Muscle of arm (tissue), 12 donors: Measurements from ENCODE around the gene PTPRG. TPM values are rescaled to one million over a fixed set of nuclear protein-coding genes. Genes with fewer than 3 reads are reported as not detected.
"Not testable (repeated sequence)": the region's sequence is repeated elsewhere in the genome, so short reads cannot be mapped to it uniquely, and the experiment has no call there.

Experiments used
- DNase-seq: peaks from one replicate; pipeline ENCODE4 v3.0.0-alpha.2; 2013
- polyA plus RNA-seq, 12 donors: library from polyadenylated mRNA; unstranded; fragments of 120-200 nt; gene quantifications; one replicate each; pipeline ENCODE4 v1.2.1, GENCODE V29; 2013; ENCODE audit not compliant: insufficient read length in 12 of 12

Gene PTPRG
- polyA plus RNA-seq, 12 donors, result 22.6 to 37.0 (median 31.4) TPM; not detected in 1

DNA sequence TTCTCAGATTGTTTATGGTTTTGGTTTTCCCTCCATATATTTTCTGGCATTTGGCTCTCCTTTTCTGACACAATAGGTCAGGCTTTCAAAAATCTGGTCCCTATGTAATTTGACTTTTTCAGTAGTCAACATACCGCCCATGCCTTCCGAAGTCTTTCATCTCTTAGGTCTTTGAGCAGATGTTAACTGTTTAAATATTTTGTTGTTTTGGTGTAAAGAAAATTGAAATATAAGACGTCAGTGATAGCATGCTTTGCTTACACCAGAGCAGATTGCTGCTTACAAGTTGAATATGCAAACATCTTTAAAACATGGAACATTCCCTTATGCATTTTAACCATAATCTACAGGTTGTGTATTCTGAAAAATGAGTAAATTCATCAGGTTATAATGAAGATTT is 233.0 kb downstream of the PTPRG start:
- DNase-seq, result no peak

DNA sequence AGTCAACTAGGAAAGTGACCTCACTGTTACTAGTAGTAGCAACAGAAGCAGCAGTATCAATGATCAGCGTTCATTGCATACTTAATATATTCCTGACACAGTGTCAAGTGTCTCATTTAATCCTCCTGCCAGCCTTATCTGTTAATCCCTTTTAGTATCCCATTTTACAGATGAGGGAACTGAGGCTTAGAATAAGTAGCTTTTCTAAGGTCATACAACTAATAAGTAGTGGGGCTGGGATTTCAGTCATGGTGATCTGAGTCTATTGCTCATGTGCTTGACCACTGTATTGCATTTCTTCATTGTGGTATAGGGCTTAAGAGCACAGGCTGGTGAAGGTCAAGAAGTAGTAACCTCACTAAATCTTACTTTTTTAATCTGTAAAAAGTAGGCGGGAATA is 233.6 kb downstream of the PTPRG start:
- DNase-seq, result no peak

DNA sequence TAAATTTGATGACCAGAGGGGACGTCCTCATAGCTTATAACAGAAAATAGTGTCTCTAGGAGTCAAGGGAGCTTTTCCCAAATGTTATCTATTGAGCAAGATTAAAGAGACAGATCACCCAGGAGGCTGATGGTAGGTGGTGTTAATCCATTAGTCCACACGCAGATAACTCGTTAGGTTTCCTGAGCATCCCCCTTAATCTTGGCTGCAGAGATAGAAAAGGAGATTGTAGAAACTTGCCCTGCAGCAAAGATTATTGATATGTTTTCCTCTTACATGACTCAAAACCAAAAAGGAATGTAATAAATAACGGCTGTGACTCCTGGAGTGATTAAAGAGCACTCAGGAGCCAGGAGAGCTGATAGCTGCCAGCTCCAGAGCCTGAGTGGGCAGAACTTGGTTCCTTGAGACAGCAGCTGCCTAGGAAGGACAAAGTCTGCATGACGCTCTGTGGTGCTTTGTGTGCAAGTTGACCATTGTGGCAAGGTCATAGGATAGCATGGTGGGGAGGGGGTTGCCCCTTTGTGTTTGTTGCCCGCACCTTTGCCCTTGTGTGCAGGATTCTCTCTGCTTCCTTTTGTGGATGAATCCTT is 234.8 kb downstream of the PTPRG start:
- DNase-seq, result no peak

DNA sequence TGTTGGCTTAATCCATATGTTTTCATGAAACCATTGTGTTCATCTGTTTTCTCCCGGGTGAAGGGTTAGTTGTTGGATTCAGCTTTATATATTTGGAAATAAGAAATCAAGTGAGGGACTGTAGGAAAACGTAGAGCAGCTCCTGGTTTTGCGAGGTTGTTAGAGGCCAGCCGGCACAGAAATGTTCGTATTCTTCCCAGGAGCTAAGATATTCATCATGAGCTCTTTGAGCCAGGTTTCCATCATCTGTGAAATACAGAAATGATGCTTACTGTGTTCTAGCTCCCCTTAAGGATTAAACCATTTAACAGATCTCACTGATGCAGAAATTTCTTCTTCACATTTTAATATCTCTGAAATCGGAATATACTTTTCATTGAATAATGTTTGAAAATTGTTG is 235.5 kb downstream of the PTPRG start:
- peak; percentile 38 for DNase-seq

DNA sequence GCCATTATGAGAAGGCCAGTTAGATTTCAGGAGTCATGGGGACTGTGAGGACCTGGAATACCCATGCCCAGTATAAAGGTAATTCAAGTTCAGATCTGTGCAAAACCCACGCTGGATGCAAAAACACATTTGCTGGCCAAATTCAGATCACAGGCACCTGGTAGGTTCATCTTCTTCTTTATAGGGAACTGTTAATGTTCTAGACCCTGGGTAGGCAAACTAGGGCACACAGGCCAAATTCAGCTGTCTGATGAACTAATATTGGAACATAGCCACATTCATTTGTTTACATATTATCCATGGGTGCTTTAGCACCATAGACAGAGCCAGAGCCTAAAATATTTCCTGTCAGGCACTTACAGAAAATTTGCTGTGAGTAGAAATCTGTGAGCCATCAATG is 241.4 kb downstream of the PTPRG start:
- no peak for DNase-seq

DNA sequence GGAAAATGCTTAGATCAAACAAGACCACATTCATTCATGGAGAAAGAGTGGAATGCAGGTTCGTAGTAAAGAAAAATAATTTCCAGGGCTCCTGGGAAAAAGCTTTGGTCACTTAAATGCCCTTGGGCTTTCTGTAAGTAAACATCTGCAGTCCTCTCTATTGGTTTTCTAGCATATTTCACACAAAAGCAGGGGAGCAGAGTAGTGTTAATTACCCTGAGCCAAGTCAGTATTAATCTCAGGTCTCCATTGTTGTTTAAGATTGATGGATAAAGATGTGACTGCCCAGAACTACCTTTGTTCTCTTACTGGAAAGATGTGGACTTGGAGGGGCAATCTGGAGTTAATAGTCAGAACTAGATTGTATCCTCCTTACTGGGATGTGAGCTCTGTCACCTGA is 242.6 kb downstream of the PTPRG start:
- no peak for DNase-seq

DNA sequence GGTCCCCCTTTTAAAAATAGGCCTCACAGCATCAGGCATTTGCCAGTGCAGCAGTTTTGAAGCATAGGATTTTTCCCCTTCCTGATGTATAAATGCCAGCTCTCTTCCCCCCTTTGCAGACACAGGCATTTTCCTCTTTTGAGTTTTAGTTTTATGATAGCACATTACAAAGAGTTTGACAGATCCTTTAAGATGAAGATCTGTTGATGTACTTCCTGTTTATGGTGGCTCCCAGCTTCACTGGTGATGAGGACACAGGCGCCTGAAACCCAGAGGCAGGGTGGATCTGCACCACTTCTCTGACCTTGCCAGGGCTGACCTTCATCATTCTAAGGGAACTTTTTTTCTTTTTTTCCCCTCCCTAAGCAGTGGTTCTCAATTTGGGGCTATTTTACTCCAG is 243.4 kb downstream of the PTPRG start:
- no peak for DNase-seq

DNA sequence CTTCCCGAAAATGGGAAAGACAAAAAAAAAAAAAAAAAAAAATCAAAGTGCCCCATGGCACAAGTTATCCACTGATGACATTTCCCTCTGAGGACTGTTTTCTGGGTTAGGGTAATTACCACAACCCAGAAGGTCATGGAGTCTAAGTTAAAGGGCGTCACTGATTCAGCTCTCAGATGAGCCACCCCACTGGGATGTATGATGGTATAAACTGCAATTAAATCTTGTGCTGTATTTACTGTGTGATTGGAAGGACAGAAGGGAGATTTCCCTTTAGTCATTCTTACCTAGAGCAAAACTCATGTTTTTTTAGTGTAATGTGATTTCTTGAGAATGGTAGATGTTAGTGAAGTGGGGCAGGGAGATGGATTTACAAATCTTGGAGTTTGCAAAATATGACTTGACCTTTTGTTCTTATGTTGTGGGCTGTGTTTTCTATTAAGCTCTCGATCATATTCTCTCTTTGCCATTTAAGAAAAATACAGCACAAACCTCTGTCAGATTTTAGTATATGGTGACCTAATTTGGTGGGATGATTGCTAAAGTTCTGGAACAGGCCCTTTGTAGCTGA is 244.2 kb downstream of the PTPRG start:
- no peak for DNase-seq

DNA sequence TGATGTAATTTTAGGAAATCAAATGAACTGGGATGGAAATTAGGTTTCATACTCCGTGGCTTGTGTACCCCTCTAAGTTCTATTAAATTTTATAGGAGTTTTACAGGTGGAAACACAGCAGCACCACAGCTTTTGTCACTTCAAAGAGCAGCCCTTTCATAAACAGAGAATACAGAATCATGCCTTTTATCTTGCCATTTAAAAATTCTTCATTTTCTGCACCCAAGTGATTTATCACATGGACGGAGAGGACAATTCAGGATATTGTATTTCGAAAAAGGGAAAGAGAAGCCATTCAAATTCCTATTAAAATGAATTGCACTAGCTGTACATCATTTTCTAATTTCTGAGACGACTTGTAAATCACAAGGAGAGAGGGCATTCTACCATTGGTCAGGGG is 245.4 kb downstream of the PTPRG start:
- DNase-seq, result no peak

DNA sequence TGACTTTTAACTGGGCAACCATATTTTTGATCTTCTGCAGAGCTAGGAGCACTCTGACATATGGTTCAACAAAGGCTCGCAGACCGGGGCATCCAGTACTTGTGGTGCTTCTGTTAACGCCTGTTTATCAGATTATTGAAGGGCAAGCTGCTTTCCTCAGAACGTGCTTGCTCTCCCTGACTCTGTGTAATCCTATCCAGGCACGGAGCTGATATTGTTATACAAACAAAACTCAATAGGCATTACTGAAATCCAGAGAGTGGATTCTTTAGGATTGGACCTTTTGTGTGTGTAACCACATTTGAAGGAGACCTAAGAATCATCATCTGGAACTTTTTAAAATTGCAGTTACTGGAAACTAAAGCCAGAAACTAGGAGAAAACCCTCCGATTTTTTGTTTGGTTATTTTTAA is 246.5 kb downstream of the PTPRG start:
- DNase-seq, result no peak

DNA sequence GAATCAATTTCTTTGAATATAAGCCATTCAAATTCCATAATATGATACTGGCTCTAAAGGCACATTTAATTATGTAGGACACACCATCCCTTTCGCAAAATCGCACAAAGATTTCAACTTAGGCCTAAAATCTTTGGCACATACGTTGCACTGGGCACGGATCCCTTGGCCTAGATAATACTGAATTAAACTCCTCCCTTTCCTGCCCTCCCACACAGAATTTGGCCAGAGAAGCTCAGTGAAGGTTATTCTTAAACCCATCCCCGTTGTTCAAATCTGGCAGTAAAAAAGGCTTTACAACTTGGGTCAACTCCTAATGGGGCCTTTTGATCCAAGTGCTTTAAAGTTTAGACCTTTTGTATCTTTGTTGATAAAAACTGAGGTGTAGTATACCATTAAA is 247.2 kb downstream of the PTPRG start:
- peak; percentile 61 for DNase-seq

DNA sequence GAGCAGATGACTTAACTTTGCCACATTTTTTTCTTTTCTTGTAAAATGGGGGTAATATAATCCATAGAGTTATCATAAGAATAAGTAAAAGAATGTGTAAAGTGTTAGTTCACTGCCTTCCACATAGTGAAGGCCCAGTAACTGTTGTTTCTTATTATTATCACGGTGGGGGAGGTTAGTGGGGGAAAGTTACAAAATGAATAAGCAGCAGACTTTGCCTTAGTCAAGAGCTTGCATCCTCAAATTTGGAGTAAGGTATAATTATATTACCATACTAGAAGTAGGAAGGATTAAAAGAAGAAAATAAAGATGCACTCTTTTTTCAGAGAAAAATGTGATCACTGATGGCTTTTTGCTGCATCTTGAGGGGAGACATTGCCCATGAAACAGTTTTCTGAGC is 247.6 kb downstream of the PTPRG start:
- no peak for DNase-seq

DNA sequence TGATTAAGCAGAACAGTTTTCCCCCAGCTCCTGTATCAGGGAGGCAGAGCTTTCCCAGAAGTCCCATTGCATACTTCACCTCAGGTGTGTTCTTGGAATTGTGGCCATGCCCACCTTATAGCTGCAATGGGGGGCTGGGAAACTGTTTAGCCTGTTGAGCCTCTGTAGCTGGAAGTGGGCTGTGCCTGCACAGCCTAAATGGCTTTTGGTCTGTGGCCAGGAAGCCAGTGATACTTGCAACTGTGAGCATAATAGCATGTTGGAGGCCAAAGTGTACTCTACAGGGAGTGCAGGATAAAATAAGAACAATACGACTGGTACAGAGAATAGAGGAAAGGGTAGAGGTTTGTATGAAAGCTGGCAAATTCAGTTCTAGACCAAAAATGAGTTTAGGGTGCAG is 248.5 kb downstream of the PTPRG start:
- no peak for DNase-seq

DNA sequence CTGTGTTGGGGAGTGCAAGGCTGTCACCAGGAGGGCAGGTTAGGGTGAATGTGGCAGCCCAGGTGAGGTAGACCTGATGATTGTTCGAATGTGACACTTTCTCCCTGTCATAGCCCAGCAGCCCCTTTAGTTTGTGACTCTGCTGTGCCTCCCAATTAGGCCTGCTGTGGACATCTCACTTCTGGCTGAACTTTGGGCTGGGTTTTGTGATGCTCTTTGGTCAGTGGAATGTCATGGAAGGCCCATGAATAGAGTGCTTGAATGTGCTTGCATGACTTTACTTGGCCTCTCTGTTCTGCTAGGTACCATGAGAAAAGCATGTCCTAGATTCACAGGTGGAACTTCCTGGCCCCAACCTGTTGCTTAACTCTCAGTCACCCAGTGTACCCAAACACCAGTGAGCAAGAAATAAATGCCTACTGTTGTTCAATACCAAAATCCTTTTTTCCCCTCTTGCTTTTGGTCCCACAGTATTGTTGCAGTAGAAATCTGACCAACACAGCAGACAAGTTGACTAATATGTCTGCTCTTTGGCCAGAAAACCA is 249.7 kb downstream of the PTPRG start:
- DNase-seq, result no peak

DNA sequence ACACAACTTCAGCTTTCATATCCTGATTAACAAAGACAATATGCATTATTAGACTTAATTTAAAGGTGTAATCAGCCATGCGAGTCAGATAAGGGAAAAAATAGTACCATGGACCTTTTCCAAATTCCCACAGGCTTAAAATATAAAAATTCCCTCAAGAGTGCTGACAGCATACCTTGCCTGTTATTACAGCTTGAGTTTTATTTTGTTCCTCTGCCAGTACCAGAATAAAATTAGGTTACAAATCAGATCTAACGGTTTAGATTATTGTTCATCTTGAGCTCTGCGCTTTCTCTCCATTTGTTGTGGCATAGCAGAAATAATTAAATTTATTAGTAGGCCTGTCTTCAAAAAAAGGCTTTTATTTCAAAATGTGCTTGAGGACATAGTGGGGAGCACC is 250.3 kb downstream of the PTPRG start:
- no peak for DNase-seq

DNA sequence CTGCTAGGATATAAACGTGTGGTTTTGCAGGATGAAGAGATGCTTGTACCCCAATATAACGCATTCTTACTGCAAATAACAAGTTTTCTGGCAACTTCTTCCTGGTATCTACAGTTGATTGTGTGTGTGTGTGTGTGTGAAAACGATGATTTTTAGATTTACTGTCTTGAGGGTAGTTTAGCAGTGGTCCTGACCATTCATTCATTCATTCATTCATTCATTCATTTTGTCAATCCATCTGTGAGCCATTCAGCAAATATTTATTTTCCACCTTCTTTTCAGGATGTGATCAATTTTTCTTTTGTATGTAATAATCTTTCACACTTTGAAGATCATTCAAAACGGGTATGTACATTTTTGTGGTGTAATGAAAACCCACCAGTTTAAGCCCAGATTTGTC is 250.7 kb downstream of the PTPRG start:
- no peak for DNase-seq

DNA sequence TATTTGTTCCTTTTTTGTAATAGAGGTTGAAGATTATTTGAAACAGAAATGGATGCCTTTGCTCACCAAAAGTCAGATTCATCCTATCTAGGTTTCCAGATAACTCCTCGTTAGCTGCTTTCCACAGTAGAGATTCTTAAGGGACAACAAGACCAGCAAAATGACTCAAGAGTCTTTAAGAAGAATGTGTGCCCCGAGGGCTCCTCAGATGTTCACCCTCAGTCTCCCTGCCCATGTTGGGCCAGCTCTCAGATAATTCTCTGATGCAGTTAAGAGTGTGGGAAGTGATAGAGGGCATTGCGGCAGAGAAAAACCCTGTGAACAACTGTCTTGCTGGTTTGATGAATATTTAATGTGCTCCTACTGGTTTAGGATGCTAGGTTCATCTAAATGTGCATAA is 251.1 kb downstream of the PTPRG start:
- no peak for DNase-seq

DNA sequence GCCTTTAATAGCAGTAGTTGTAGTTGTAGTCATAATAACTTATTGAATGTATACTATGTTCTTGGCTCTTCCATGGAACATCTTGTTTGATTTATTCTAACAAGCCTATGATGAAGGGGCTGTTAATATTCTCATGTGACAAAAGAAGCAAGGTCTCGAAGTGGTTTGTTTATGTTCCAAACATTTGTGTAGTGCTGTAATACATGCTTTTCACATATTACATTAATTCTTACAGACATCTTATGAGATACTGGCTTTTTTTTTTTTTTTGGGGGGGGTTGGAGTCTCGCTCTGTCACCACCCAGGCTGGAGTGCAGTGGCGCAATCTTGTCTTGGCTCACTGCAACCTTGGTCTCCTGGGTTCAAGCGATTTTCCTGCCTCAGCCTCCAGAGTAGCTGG is 252.3 kb downstream of the PTPRG start:
- DNase-seq, result no peak

DNA sequence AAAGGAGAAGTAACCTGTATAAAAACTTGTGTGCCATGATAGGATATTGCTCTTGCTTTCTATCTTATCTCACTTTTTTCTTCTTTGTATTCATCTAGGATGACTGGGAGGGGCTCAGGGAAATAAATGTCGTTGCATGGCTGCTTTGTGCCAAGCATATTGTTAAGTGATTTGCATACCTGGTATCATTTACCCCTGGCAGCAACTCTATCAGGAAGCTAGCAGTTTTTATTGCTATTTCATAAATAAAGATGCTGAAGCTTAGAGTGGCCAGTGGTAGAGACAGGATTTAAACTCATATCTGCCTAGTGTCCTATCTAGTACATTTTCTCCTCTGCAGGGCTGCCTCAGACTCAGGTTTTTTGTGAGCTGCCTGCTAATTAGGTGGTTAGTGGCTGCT is 253.3 kb downstream of the PTPRG start:
- DNase-seq, result no peak

DNA sequence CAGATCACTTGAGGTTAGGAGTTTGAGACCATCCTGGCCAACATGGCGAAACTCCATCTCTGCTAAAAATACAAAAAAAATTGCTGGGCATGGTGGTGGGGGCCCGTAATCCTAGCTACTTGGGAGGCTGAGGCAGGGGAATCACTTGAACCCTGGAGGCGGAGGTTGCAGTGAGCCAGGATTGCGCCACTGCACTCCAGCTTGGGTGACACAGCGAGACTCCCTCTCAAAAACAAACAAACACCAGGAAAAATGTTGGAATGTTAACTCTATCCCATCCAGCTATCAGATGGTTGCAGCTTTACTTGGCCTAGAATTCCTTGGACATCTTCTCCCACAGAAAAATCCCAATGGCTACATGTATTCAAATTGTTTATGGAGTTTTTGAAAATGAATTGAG is 254.9 kb downstream of the PTPRG start:
- DNase-seq, result not testable (repeated sequence)

DNA sequence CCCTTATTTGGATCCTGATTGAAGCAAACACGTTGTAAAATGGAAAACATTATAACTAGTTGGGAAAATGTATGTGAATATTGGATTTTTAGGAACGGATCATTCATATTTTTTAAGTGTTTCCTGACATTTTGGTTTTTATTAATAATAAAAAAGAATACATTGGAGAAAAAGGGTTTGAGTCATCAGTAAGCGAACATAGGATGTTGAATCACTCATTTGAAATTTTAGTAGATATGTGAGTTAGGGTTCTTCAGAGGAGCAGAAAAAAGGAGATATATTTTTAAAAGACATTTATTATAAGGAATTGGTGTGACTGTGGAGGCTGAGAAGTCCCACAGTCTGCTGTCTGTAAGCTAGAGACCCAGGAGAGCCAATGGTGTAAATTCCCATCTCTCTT is 258.5 kb downstream of the PTPRG start:
- DNase-seq, result no peak

DNA sequence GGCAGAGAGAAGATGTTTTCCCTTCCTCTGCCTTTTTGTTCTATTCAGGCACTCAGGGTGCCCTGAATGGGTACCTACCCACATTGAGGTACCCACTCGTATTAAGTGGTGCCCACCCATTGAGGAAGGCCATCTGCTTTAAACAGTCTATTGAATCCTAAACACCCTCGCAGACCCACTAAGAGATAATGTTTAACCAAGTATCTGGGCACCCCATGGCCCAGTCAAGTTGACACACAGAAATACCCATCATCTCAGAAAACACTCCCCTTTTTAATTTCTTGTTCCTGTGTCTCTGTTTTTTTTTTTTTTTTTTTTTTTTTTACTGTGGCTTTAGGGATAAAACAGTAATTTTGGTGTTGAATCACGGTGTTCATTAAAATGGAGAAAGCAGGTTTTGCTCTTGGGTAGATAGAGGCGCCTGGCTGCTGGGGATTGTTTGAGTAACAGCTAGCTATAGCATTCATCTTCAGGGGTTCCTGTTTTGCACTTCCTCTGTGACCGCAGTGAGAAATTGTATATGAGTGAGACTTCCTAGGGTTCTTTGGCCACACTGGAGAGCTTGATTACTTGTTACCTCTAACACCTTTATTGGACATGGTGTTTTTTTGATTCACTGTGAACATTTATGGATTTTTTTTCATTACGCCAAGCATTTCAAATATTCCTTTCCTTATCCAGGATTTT is 259.1 kb downstream of the PTPRG start:
- DNase-seq, result no peak

DNA sequence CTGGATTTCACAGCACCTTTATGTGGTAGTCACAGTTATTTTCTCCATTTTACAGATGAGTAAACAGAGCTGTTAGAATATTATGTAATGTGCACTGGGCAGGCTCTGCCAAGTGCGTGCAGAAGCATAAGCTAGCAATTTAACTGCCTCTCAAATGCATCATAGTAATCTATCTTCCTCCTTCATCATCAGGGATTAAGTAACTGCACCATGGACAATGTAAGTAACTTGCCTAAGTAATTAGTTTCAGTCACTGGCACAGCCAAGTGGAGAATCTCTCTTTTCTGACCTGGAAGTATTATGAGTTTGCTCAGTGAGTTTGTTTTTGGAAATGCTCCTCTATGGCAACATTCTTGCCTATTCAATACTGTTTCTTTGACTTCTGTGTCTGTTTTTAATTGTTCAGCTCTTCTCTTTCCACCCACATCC is 260.5 kb downstream of the PTPRG start:
- no peak for DNase-seq
